Limb (tissue), 2 donors: ENCODE results near the gene LINGO4.

Experiments used
- DNase-seq, 2 donors: peaks; one replicate each; pipeline ENCODE4 v3.0.0-alpha.2; 2016; ENCODE audit errors: extremely low spot score in 2 of 2

LINGO4 gene, protein sequence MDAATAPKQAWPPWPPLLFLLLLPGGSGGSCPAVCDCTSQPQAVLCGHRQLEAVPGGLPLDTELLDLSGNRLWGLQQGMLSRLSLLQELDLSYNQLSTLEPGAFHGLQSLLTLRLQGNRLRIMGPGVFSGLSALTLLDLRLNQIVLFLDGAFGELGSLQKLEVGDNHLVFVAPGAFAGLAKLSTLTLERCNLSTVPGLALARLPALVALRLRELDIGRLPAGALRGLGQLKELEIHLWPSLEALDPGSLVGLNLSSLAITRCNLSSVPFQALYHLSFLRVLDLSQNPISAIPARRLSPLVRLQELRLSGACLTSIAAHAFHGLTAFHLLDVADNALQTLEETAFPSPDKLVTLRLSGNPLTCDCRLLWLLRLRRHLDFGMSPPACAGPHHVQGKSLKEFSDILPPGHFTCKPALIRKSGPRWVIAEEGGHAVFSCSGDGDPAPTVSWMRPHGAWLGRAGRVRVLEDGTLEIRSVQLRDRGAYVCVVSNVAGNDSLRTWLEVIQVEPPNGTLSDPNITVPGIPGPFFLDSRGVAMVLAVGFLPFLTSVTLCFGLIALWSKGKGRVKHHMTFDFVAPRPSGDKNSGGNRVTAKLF

DNA sequence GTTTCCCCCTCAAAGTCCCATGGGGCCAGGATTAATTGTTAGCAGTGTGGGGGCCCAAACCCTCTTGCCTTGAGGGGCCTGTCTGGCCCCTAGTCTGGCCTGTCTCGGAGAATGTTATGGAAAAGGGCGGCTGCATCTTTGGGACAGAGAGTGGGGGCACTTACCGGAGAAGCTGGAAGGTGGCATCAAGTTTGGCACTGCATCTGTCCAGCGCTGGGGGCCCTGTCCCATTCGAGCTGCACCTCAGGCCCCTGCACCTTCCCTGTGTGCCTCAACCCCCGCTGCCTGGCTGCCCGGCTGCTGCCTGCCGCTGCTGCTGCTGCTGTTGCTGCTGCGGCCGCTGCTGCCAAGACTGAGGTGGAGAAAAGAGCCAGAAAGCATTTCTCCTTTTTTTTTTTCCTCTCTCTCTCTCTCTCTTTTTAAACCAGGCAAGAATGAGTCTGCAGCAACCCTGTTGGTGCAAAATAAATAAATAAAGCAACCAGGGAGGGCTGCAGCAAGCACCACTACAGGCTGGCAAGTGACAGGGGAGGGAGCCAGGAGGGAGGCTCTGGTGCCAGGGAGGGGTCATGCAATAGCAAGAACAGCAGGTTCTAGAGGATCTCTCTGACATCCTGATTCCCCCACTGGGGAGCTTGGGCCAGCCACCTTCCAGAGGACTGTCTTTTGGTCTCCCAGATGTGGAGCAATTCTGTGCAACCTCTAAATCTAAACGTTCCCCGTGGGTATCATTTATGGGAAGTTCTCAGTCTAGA, at the start of gene LINGO4:
LINGO4 (minus strand) TSS at position 354 of the 755 bp plus-strand sequence. CDS start 2,715 bp downstream, outside the sequence.
- DNase-seq: no peak

DNA sequence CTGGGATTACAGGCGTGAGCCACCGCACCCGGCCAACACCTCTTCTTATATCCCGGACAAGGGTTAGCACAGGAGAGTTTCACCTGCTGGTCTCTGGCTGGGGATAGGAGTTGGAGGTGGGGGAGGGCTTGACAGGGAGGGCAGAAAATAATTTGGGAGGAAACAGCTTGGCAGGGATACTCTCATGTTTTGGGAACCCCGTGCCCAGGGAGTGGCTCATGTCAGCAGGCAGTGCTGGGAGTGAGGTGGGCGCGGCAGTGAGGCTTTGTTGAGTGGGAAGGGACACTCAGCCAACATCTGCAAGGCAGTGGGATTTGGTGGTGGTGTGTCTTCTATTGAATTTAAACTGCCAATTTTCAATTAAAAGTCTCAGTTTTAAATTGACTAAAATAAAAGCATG, 49.4 kb upstream of the LINGO4 start:
- DNase-seq: no peak

DNA sequence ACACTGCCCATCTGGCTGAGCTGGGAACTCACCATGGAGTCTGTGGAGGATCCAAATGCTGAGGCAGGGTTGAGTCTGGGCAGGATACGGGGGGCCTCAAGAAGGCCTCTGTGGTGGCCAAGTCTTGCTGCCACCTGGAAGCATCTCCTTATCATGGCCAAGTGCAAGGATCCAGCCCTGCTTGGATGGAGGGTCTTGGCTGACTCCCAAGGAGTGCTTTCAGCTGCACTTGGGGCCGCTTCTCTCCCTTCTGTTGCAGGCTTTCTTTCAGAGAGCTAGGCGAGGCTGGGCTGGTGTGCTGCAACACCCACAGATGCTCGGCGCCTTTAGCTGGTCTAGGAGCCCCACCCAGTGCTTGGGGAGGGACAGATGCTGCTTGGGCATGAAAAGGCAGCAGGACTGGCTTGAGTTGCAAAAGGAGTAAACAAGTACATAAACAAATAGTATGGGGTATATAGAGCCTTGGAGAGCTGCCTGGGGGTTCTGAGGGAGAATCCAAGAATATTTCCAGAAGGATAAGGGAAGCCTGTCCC, 48.3 kb upstream of the LINGO4 start, which contains the start of gene THEM5:
THEM5 (minus strand) TSS at position 302 of the 533 bp plus-strand sequence; CDS start at position 155, 147 bp downstream.
- no peak for DNase-seq

DNA sequence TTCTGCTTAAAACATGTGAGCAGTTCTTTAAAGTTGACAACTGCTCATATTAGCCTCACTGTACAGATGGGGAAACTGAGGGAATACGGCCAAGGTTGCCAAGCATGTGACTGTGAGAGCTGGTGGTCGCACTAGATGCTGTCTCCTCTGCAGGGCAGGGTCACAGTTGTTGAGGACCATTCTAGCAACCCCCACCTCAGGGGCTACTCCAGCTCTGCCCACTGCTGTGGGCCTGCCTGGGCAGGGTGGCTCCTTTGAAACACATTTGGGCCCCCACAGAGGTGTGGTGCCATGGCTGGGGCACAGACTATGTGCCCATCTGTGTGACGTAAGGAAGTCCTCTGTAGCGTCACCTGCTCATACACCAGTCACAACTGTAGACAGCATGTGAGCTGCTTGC, 47.5 kb upstream of the LINGO4 start:
- DNase-seq: no peak

DNA sequence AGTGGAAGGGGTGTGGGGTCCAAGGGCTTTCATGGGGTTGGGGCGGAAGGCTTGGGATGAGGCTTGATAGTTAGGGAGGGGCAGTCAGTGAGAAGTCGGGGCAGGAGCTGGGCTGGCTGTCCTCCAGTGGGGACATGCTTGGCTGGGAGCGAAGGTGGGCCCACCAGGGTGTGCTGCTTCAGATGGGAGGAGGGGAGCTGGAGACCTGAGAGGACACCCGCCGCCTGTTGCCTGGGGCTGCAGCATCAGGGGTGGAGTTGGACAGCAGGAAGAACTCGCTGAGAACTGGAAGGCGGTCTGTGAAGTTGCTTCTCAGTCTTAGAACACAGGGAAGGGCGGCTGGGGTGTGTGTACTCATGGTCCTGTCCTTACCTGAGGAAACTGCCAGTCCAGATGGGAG, 46.7 kb upstream of the LINGO4 start:
- DNase-seq: no peak

GRCh38 chr1:151849871-151850270, 44.7 kb upstream of the LINGO4 start:
- no peak for DNase-seq

DNA sequence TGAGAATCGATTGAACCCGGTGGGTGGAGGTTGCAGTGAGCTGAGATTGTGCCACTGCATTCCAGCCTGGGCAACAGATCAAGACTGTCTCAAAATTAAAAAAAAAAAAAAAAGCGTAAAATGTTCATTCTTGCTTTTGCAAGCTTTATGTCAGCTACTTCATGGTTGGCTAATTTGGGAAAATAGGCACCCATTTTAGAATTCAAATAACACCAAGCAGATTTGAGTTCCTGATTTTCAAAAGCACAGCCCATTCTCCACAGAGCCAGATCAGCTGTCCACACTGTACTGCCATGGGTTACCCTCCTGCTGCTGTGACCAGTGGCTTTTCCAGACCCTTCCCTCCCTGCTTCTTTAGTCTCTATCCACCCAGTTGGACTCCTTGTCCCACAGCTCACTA, 43.9 kb upstream of the LINGO4 start:
- DNase-seq: no peak

- no peak for DNase-seq
Measured at GRCh38 chr1:151847867-151848596, 42.8 kb upstream of the LINGO4 start.

DNA sequence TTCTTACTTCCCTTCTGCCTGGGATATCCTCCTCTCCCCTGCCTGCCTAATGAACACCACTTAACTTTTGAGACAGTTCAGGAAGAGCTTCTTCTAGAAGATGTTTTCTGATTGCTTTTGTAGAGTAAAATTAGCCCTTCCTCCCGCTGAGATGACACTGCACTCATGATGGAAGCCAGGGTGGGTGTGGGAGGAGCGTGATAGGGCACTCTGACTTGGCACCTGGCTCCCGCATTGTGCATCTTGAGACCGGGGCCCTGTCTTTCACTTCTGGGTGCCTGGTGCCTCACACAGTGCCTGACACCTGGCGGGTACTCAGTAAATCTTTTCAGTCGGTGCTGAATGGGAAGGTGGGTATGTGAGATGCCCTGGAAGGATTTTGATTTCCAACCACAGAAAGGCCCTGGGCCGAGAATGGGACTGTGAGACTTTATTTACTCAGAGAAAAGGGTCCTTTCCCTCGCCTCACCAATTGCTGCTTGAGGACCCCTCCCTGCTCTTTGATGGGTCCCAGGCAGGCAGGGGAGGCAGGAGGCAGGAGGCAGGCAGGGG, 41.5 kb upstream of the LINGO4 start:
- DNase-seq: no peak

DNA sequence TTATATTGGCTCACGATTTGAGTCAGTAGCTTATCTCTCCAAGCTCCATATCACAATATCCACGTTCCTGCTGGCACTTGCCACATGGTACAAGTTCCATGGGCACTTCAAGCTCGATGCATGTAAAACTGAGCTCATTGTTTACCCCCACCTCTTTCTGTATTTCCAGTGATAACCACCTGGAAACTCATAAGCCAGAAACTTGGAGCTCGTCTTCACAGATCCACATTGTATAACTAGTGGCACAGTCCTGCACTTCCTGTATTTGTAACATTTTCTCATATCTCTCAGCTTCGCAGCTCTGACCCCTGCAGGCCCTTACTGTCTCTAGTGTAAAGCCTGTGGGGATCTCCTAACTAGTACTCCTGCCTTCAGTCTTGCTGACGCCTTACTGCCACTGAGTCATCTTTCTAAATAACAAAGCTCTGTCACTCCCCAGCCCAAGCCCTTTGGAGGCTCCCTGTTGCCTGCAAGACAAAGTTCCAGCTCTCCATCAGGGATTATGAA, 40.9 kb upstream of the LINGO4 start:
- DNase-seq: no peak

- DNase-seq: no peak
Measured at GRCh38 chr1:151843398-151843797, 38.2 kb upstream of the LINGO4 start.

DNA sequence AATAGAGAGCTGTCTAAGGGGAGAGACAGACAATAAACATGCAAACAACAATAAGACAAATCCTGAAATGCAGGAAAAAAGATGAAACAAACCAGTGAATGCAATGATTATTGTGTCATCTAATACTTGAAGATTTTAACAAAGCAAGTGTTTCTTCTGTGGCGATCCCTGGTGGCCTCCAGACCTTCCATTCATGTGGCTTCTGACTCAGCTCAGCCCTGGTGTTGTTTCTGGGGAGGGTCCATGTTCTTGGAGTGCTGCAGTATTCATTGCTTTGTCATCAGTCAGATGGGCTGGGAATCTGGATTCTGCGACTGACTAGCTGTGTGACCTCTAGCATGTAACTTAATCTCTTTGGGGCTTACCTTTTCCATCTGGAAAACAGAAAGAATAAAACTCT, 35.9 kb upstream of the LINGO4 start:
- no peak for DNase-seq

GRCh38 chr1:151840421-151840820, 35.2 kb upstream of the LINGO4 start:
- no peak for DNase-seq

GRCh38 chr1:151839457-151840403, 34.5 kb upstream of the LINGO4 start, which contains the start of gene C2CD4D:
TSS of gene C2CD4D (minus strand) at chr1:151839820. CDS start at chr1:151838989, 831 bp downstream.
- DNase-seq: peak in 1 of 2 donors; percentile 80

DNA sequence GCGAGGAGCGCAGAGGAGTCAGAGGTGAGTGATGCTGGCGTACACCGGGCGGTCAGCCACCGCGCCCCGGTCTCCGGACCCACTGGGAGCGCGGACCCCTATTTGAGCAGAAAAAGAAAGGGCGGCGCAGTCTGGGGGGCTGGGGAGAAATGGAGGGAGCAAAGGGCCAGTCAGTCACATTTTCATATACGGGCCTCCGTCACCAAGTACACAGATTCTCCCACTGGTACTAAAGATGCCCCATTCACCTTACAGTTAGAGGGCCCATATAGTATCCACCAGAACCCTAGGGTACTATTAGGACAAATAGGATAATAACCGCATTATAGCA, 33.8 kb upstream of the LINGO4 start:
- DNase-seq: no peak

DNA sequence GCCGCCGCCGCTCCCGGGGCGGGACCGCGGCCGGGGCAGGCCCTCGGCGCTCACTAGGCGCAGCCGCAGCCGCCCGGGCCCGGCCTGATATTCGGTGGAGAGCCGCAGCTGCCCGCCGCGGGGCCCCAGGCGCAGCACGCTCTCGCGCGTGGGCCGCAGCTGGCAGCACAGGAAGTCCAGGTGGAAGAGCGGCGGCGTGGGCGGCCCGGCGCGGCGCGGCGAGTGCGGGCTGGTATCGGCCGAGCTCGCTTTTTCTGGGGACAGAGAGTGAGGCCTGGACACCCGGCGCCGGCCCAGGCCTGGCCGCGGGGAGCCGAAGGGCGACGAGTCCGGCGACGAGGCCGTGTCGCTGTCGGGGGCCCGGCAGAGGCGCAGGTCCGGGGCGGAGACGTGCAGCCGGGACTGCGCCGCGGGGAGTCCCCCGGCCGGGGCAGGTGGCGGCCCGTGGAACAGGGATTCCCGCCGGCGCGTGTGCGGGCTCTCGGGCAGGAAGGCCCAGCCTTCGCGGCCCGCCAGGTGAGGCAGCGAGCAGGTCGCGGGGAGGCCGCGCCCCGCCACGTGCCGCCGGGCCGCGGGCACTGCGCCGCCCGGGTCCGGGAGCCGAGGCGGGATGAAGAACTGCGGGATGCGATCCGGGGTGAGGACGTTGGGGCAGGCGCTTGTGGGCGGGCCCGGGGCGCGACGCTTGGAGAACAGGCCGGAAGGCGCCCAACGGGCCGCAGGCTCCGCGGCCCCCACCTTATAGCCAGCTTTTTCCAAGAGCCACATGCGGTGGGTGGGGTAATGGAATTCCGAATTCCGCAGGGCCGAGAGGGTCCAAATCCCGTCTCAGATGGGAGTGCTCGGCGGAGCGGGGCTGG, 33.2 kb upstream of the LINGO4 start:
- peak in 1 of 2 donors; percentile 58 for DNase-seq

- DNase-seq: no peak
Measured at GRCh38 chr1:151837884-151838221, 32.6 kb upstream of the LINGO4 start.

DNA sequence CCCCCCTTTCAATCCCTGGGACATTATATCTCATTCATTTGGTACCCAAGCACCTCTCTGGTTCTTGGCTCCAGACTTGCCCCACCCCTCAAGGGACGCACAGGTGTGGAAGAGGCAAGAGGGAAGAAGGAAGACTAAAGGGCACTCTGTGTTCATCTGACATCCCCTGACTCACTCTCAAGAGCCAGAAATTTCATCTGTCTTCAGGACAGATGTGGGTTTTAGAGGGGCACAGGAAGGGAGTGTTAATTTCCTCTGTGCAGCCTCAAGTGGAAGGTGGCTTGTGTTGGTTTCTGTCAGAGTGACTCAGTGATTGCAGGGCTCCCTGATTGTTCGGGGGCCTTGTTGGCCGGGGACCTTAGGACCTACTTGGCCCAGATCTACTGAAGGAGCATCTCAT, 32.0 kb upstream of the LINGO4 start:
- DNase-seq: no peak

GRCh38 chr1:151835596-151835995, 30.4 kb upstream of the LINGO4 start:
- DNase-seq: no peak
